GM19395 (cell line): ENCODE data around the gene UPF2.

Source experiments
- ATAC-seq: cut with Tn5 transposase; IDR thresholded peaks from one replicate; pipeline ENCODE4 v1.9.1; 2021; ENCODE audit warnings: mild to moderate bottlenecking, moderate library complexity; ENCODE audit not compliant: unreplicated experiment

The UPF2 gene

GRCh38 chr10:11885437-11886137, 157.0 kb downstream of the UPF2 start:
- no peak for ATAC-seq

GRCh38 chr10:11884706-11885423, 157.7 kb downstream of the UPF2 start:
- ATAC-seq = no peak

- ATAC-seq = no peak
These were observed 159.8 kb downstream of the UPF2 start for GRCh38 chr10:11882646-11883375.

- ATAC-seq = no peak
These were observed 160.9 kb downstream of the UPF2 start for GRCh38 chr10:11881477-11882417.

GRCh38 chr10:11881030-11881476, 161.6 kb downstream of the UPF2 start:
- no peak for ATAC-seq

GRCh38 chr10:11880151-11881029, 162.2 kb downstream of the UPF2 start:
- ATAC-seq = no peak

GRCh38 chr10:11879387-11880094, 163.1 kb downstream of the UPF2 start:
- no peak for ATAC-seq

GRCh38 chr10:11878776-11879175, 163.8 kb downstream of the UPF2 start:
- no peak for ATAC-seq

- no peak for ATAC-seq
These were observed 165.1 kb downstream of the UPF2 start for GRCh38 chr10:11877591-11877905.

GRCh38 chr10:11876805-11877590, 165.6 kb downstream of the UPF2 start:
- ATAC-seq = no peak

- no peak for ATAC-seq
These were observed 166.3 kb downstream of the UPF2 start for GRCh38 chr10:11876324-11876723.

GRCh38 chr10:11875494-11876281, 166.9 kb downstream of the UPF2 start:
- ATAC-seq = no peak

GRCh38 chr10:11874568-11875493, 167.8 kb downstream of the UPF2 start:
- no peak for ATAC-seq

- no peak for ATAC-seq
These were observed 171.1 kb downstream of the UPF2 start for GRCh38 chr10:11871466-11871865.

GRCh38 chr10:11870900-11871400, 171.7 kb downstream of the UPF2 start:
- ATAC-seq = no peak

GRCh38 chr10:11870461-11870780, 172.2 kb downstream of the UPF2 start:
- no peak for ATAC-seq
